ENCODE measurements around the gene C4A.
"Not testable (repeated sequence)": the region's sequence is repeated elsewhere in the genome, so short reads cannot be mapped to it uniquely, and the experiment has no call there.

C4A gene

GRCh38 chr6:32040299-32041049, 58.6 kb downstream of the C4A start:
- not testable (repeated sequence) for H3K79me2 ChIP-seq (ENCODE audit: control insufficient read depth, insufficient read depth, low read length); H3K9ac ChIP-seq (ENCODE audit: low read length); H2BK120ac ChIP-seq (ENCODE audit: low read depth, low read length); H3K79me1 ChIP-seq (ENCODE audit: low read length); H2BK15ac ChIP-seq (replicated peaks; ENCODE audit: low read depth); H3K4me3 ChIP-seq (ENCODE audit: low read length); H4K8ac ChIP-seq (ENCODE audit: low read depth, low read length); H4K5ac ChIP-seq (ENCODE audit: low read length); H3K36me3 ChIP-seq (ENCODE audit: control insufficient read depth, insufficient read depth, low read length); H3K4me2 ChIP-seq (ENCODE audit: low read length); H3K27ac ChIP-seq (ENCODE audit: low read depth, low read length); H2BK5ac ChIP-seq (ENCODE audit: low read length); H3K56ac ChIP-seq (ENCODE audit: low read length); H3K18ac ChIP-seq (ENCODE audit: low read length); H3K23ac ChIP-seq (ENCODE audit: low read length); H3K4me1 ChIP-seq (ENCODE audit: control insufficient read depth, low read depth, low read length); DNase-seq; H3K27me3 ChIP-seq (ENCODE audit: insufficient read depth, low read length, poor library complexity); H3K4ac ChIP-seq (ENCODE audit: low read depth, low read length); H2AK5ac ChIP-seq (ENCODE audit: low read length)
- no CpG with 5 or more reads among the region's 43 CpGs for WGBS (ENCODE audit: extremely low coverage, insufficient coverage, low lambda C conversion rate)

GRCh38 chr6:32041050-32041321, 59.1 kb downstream of the C4A start:
- not testable (repeated sequence) for H3K27ac ChIP-seq (ENCODE audit: low read depth, low read length); H3K56ac ChIP-seq (ENCODE audit: low read length); H4K8ac ChIP-seq (ENCODE audit: low read depth, low read length); DNase-seq; H3K4me1 ChIP-seq (ENCODE audit: control insufficient read depth, low read depth, low read length); H2BK15ac ChIP-seq (replicated peaks; ENCODE audit: low read depth); H3K23ac ChIP-seq (ENCODE audit: low read length); H3K36me3 ChIP-seq (ENCODE audit: control insufficient read depth, insufficient read depth, low read length); H3K27me3 ChIP-seq (ENCODE audit: insufficient read depth, low read length, poor library complexity); H3K4me2 ChIP-seq (ENCODE audit: low read length); H2AK5ac ChIP-seq (ENCODE audit: low read length); H3K9ac ChIP-seq (ENCODE audit: low read length); H4K5ac ChIP-seq (ENCODE audit: low read length); H3K4ac ChIP-seq (ENCODE audit: low read depth, low read length); H3K79me2 ChIP-seq (ENCODE audit: control insufficient read depth, insufficient read depth, low read length); H3K18ac ChIP-seq (ENCODE audit: low read length); H2BK5ac ChIP-seq (ENCODE audit: low read length); H3K79me1 ChIP-seq (ENCODE audit: low read length); H3K4me3 ChIP-seq (ENCODE audit: low read length); H2BK120ac ChIP-seq (ENCODE audit: low read depth, low read length)
- no CpG with 5 or more reads among the region's 13 CpGs for WGBS (ENCODE audit: extremely low coverage, insufficient coverage, low lambda C conversion rate)

GRCh38 chr6:32041385-32041784, 59.5 kb downstream of the C4A start:
- not testable (repeated sequence) for H3K27ac ChIP-seq (ENCODE audit: low read depth, low read length); H2BK5ac ChIP-seq (ENCODE audit: low read length); H3K27me3 ChIP-seq (ENCODE audit: insufficient read depth, low read length, poor library complexity); H2BK120ac ChIP-seq (ENCODE audit: low read depth, low read length); H3K4me1 ChIP-seq (ENCODE audit: control insufficient read depth, low read depth, low read length); H3K9ac ChIP-seq (ENCODE audit: low read length); H3K4me2 ChIP-seq (ENCODE audit: low read length); H3K36me3 ChIP-seq (ENCODE audit: control insufficient read depth, insufficient read depth, low read length); DNase-seq; H3K23ac ChIP-seq (ENCODE audit: low read length); H3K4ac ChIP-seq (ENCODE audit: low read depth, low read length); H4K5ac ChIP-seq (ENCODE audit: low read length); H2BK15ac ChIP-seq (replicated peaks; ENCODE audit: low read depth); H3K79me1 ChIP-seq (ENCODE audit: low read length); H3K4me3 ChIP-seq (ENCODE audit: low read length); H4K8ac ChIP-seq (ENCODE audit: low read depth, low read length); H2AK5ac ChIP-seq (ENCODE audit: low read length); H3K56ac ChIP-seq (ENCODE audit: low read length); H3K79me2 ChIP-seq (ENCODE audit: control insufficient read depth, insufficient read depth, low read length); H3K18ac ChIP-seq (ENCODE audit: low read length)
- no CpG with 5 or more reads among the region's 10 CpGs for WGBS (ENCODE audit: extremely low coverage, insufficient coverage, low lambda C conversion rate)

- H3K27me3 ChIP-seq (ENCODE audit: insufficient read depth, low read length, poor library complexity); H3K4me2 ChIP-seq (ENCODE audit: low read length); H3K79me2 ChIP-seq (ENCODE audit: control insufficient read depth, insufficient read depth, low read length); H2BK15ac ChIP-seq (replicated peaks; ENCODE audit: low read depth); H3K4me3 ChIP-seq (ENCODE audit: low read length); H3K23ac ChIP-seq (ENCODE audit: low read length); H3K27ac ChIP-seq (ENCODE audit: low read depth, low read length); H3K4me1 ChIP-seq (ENCODE audit: control insufficient read depth, low read depth, low read length); H2BK120ac ChIP-seq (ENCODE audit: low read depth, low read length); H3K9ac ChIP-seq (ENCODE audit: low read length); H3K4ac ChIP-seq (ENCODE audit: low read depth, low read length); H3K79me1 ChIP-seq (ENCODE audit: low read length); H3K36me3 ChIP-seq (ENCODE audit: control insufficient read depth, insufficient read depth, low read length); H4K5ac ChIP-seq (ENCODE audit: low read length); H2AK5ac ChIP-seq (ENCODE audit: low read length); H3K56ac ChIP-seq (ENCODE audit: low read length); H2BK5ac ChIP-seq (ENCODE audit: low read length); H3K18ac ChIP-seq (ENCODE audit: low read length); H4K8ac ChIP-seq (ENCODE audit: low read depth, low read length); DNase-seq: not testable (repeated sequence)
- WGBS (ENCODE audit: extremely low coverage, insufficient coverage, low lambda C conversion rate): no CpG with 5 or more reads among the region's 15 CpGs
Observed at GRCh38 chr6:32042276-32042675, 60.4 kb downstream of the C4A start.

GRCh38 chr6:32043589-32044380, 61.9 kb downstream of the C4A start:
- H3K27ac ChIP-seq (ENCODE audit: low read depth, low read length); H3K36me3 ChIP-seq (ENCODE audit: control insufficient read depth, insufficient read depth, low read length); H3K27me3 ChIP-seq (ENCODE audit: insufficient read depth, low read length, poor library complexity); H3K4ac ChIP-seq (ENCODE audit: low read depth, low read length); DNase-seq; H2BK5ac ChIP-seq (ENCODE audit: low read length); H2AK5ac ChIP-seq (ENCODE audit: low read length); H3K4me1 ChIP-seq (ENCODE audit: control insufficient read depth, low read depth, low read length); H3K79me2 ChIP-seq (ENCODE audit: control insufficient read depth, insufficient read depth, low read length); H3K18ac ChIP-seq (ENCODE audit: low read length); H3K4me2 ChIP-seq (ENCODE audit: low read length); H3K4me3 ChIP-seq (ENCODE audit: low read length); H2BK15ac ChIP-seq (replicated peaks; ENCODE audit: low read depth); H3K23ac ChIP-seq (ENCODE audit: low read length); H3K9ac ChIP-seq (ENCODE audit: low read length); H3K79me1 ChIP-seq (ENCODE audit: low read length); H4K5ac ChIP-seq (ENCODE audit: low read length); H3K56ac ChIP-seq (ENCODE audit: low read length); H2BK120ac ChIP-seq (ENCODE audit: low read depth, low read length); H4K8ac ChIP-seq (ENCODE audit: low read depth, low read length): not testable (repeated sequence)
- WGBS (ENCODE audit: extremely low coverage, insufficient coverage, low lambda C conversion rate): no CpG with 5 or more reads among the region's 31 CpGs
